Liver (tissue), 9 donors: ENCODE data around the gene SCUBE1. TPM values are rescaled to one million over a fixed set of nuclear protein-coding genes. Genes with fewer than 3 reads are reported as not detected.

Experiments used
- DNase-seq: peaks from one replicate; pipeline ENCODE4 v3.0.0-alpha.2; 2017; ENCODE audit warnings: low spot score
- H3K27ac ChIP-seq, 2 donors: one replicate each; pipeline ENCODE4 v1.7.0; 2013; ENCODE audit warnings: inconsistent platforms in 2 of 2, low read length in 2 of 2, control low read depth in 1 of 2, low read depth in 1 of 2, mild to moderate bottlenecking in 1 of 2
- H3K27me3 ChIP-seq, 4 donors: one replicate each; pipeline versions ENCODE4 v1.6.1 to v1.7.0; 2013; ENCODE audit warnings: low read length in 3 of 4, inconsistent platforms in 1 of 4, mild to moderate bottlenecking in 1 of 4, moderate library complexity in 1 of 4; ENCODE audit not compliant: control insufficient read depth in 4 of 4, insufficient read depth in 4 of 4
- H3K36me3 ChIP-seq, 4 donors: one replicate each; pipeline versions ENCODE4 v1.6.1 to v1.7.0; 2013; ENCODE audit warnings: low read length in 3 of 4, mild to moderate bottlenecking in 3 of 4, low read depth in 1 of 4, moderate library complexity in 1 of 4; ENCODE audit not compliant: control insufficient read depth in 4 of 4, insufficient read depth in 3 of 4
- H3K4me1 ChIP-seq, 4 donors: one replicate each; pipeline versions ENCODE4 v1.6.1 to v1.7.0; 2013; ENCODE audit warnings: low read length in 3 of 4, mild to moderate bottlenecking in 3 of 4, moderate library complexity in 1 of 4; ENCODE audit not compliant: control insufficient read depth in 4 of 4, insufficient read depth in 4 of 4
- H3K4me3 ChIP-seq, 3 donors: one replicate each; pipeline versions ENCODE4 v1.6.1 to v1.7.0; 2013; ENCODE audit warnings: low read length in 3 of 3, control low read depth in 1 of 3, low read depth in 1 of 3, mild to moderate bottlenecking in 1 of 3
- H3K9ac ChIP-seq, 2 donors: one replicate each; pipeline ENCODE4 v1.7.0; 2013; ENCODE audit warnings: low read length in 2 of 2, mild to moderate bottlenecking in 2 of 2, moderate library complexity in 2 of 2, control low read depth in 1 of 2, low read depth in 1 of 2
- H3K9me3 ChIP-seq, 4 donors: one replicate each; pipeline versions ENCODE4 v1.6.1 to v1.7.0; 2013; ENCODE audit warnings: low read length in 3 of 4; ENCODE audit not compliant: control insufficient read depth in 4 of 4
- EGR1 ChIP-seq, 2 donors: IDR thresholded peaks; 2 replicates each; pipeline ENCODE4 v1.6.1; 2016 to 2018; ENCODE audit warnings: antibody characterized with exemption in 2 of 2, low read depth in 2 of 2
- FOXA1 ChIP-seq: IDR thresholded peaks from 2 replicates; pipeline ENCODE4 v1.6.1; 2016; ENCODE audit warnings: antibody characterized with exemption
- FOXA2 ChIP-seq: IDR thresholded peaks from 2 replicates; pipeline ENCODE4 v1.6.1; 2016; ENCODE audit warnings: antibody characterized with exemption
- GABPA ChIP-seq, 2 donors: IDR thresholded peaks in 1 of 2; conservative IDR thresholded peaks in 1 of 2; 2 replicates each; pipeline ENCODE4 v1.6.1; 2016; ENCODE audit warnings: antibody characterized with exemption in 2 of 2, mild to moderate bottlenecking in 1 of 2, moderate library complexity in 1 of 2
- HNF4A ChIP-seq, 2 donors: conservative IDR thresholded peaks; 2 replicates each; pipeline ENCODE4 v1.6.1; 2016; ENCODE audit warnings: antibody characterized with exemption in 2 of 2, mild to moderate bottlenecking in 2 of 2
- HNF4G ChIP-seq: IDR thresholded peaks from 2 replicates; pipeline ENCODE4 v1.6.1; 2016; ENCODE audit warnings: antibody characterized with exemption
- JUND ChIP-seq, 2 donors: IDR thresholded peaks; 2 replicates each; pipeline ENCODE4 v1.6.1; 2016; ENCODE audit warnings: antibody characterized with exemption in 2 of 2
- NR2F2 ChIP-seq: IDR thresholded peaks from 2 replicates; pipeline ENCODE4 v1.6.1; 2016; ENCODE audit warnings: antibody characterized with exemption
- RAD21 ChIP-seq, 2 donors: IDR thresholded peaks; 2 replicates each; pipeline ENCODE4 v1.6.1; 2016; ENCODE audit warnings: antibody characterized with exemption in 2 of 2, mild to moderate bottlenecking in 2 of 2
- REST ChIP-seq: IDR thresholded peaks from 2 replicates; pipeline ENCODE4 v1.6.1; 2016; ENCODE audit warnings: antibody characterized with exemption, mild to moderate bottlenecking
- RXRA ChIP-seq, 2 donors: IDR thresholded peaks; 2 replicates each; pipeline ENCODE4 v1.6.1; 2017 to 2018; ENCODE audit warnings: antibody characterized with exemption in 2 of 2, mild to moderate bottlenecking in 1 of 2
- SP1 ChIP-seq: IDR thresholded peaks from 2 replicates; pipeline ENCODE4 v1.6.1; 2018; ENCODE audit warnings: antibody characterized with exemption, mild to moderate bottlenecking
- TAF1 ChIP-seq: conservative IDR thresholded peaks from 2 replicates; pipeline ENCODE4 v1.6.1; 2016; ENCODE audit warnings: antibody characterized with exemption, mild to moderate bottlenecking
- YY1 ChIP-seq: IDR thresholded peaks from 2 replicates; pipeline ENCODE4 v1.6.1; 2016; ENCODE audit warnings: antibody characterized with exemption, mild to moderate bottlenecking
- WGBS: extraction: QIAGEN DNeasy Blood & Tissue Kit; methylation state at CpG from one replicate; pipeline ENCODE4 v1.1.7; 2013; 5-methylcytosine and 5-hydroxymethylcytosine counted together
- polyA plus RNA-seq, 2 donors: library from polyadenylated mRNA; stranded (reverse) in 1 of 2; unstranded in 1 of 2; fragments of 200-250 nt in 1 of 2; fragments of >200 nt in 1 of 2; fragmentation: Nextera tagmentation in 1 of 2; extraction: Ambion mirVana in 1 of 2; gene quantifications; one replicate each; pipeline versions ENCODE4 v1.2.1 to v1.2.3, GENCODE V29; 2013 to 2015
- total RNA-seq, 2 donors: library from RNA; depleted of rRNA; stranded (reverse); fragments of >200 nt; gene quantifications; one replicate each; pipeline ENCODE4 v1.2.3, GENCODE V29; 2014
- TF ChIP-seq, protein P1 (sequence below): IDR thresholded peaks from 2 replicates; pipeline ENCODE4 v1.6.1; 2016; ENCODE audit warnings: antibody characterized with exemption
- TF ChIP-seq, protein P2 (sequence below): fragments of 150-350 bp; IDR thresholded peaks from 2 replicates; pipeline ENCODE4 v1.5.1; 2017; ENCODE audit warnings: improper control_type of control experiment, low read depth, low read length; ENCODE audit not compliant: missing input control
- TF ChIP-seq, protein P3 (sequence below): IDR thresholded peaks from 2 replicates; pipeline ENCODE4 v1.6.1; 2016; ENCODE audit warnings: antibody characterized with exemption
- TF ChIP-seq, protein P4 (sequence below): IDR thresholded peaks from 2 replicates; pipeline ENCODE4 v1.6.1; 2016; ENCODE audit warnings: antibody characterized with exemption
- donor health status: healthy.
- donor health status: healthy.
- donor health status: healthy.
- donor health status: healthy.
- donor health status: healthy.

Gene SCUBE1
- total and polyA plus RNA-seq, 4 donors = 0.07 to 0.46 (median 0.08) TPM; not detected in 1

DNA sequence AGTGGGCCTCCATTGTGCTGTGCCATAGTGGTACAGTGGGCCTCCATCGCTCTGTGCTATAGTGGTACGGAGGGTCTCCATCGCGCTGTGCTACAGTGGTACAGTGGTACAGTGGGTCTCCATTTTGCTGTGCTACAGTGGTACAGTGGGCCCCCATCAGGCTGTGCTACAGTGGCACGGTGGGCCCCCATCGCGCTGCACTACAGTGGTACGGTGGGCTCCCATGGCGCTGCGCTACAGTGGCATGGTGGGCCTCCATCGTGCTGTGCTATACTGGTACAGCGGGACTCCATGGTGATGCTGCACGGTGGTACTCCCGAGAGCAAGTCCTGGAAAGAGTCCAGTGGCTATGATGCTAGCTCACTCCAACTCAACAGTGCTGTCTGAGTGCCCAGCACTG is 51.8 kb downstream of the SCUBE1 start:
- TF ChIP-seq RXRA (IDR thresholded peaks at IDR 0.05) (no peak), GABPA (IDR thresholded peaks at IDR 0.05 in 1 of 2, conservative IDR thresholded peaks at IDR 0.05 in 1 of 2) (no peak), RAD21 (IDR thresholded peaks at IDR 0.05) (no peak), FOXA2 (no peak), JUND (IDR thresholded peaks at IDR 0.05) (no peak), SP1 (no peak), TAF1 (no peak), FOXA1 (no peak), EGR1 (IDR thresholded peaks at IDR 0.05; ENCODE audit: low read depth in 2 of 2) (no peak), YY1 (no peak), REST (no peak), HNF4A (conservative IDR thresholded peaks at IDR 0.05) (no peak), NR2F2 (no peak), HNF4G (no peak)
- TF ChIP-seq, protein P1, sequence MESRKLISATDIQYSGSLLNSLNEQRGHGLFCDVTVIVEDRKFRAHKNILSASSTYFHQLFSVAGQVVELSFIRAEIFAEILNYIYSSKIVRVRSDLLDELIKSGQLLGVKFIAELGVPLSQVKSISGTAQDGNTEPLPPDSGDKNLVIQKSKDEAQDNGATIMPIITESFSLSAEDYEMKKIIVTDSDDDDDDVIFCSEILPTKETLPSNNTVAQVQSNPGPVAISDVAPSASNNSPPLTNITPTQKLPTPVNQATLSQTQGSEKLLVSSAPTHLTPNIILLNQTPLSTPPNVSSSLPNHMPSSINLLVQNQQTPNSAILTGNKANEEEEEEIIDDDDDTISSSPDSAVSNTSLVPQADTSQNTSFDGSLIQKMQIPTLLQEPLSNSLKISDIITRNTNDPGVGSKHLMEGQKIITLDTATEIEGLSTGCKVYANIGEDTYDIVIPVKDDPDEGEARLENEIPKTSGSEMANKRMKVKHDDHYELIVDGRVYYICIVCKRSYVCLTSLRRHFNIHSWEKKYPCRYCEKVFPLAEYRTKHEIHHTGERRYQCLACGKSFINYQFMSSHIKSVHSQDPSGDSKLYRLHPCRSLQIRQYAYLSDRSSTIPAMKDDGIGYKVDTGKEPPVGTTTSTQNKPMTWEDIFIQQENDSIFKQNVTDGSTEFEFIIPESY = no peak
- TF ChIP-seq, protein P2, sequence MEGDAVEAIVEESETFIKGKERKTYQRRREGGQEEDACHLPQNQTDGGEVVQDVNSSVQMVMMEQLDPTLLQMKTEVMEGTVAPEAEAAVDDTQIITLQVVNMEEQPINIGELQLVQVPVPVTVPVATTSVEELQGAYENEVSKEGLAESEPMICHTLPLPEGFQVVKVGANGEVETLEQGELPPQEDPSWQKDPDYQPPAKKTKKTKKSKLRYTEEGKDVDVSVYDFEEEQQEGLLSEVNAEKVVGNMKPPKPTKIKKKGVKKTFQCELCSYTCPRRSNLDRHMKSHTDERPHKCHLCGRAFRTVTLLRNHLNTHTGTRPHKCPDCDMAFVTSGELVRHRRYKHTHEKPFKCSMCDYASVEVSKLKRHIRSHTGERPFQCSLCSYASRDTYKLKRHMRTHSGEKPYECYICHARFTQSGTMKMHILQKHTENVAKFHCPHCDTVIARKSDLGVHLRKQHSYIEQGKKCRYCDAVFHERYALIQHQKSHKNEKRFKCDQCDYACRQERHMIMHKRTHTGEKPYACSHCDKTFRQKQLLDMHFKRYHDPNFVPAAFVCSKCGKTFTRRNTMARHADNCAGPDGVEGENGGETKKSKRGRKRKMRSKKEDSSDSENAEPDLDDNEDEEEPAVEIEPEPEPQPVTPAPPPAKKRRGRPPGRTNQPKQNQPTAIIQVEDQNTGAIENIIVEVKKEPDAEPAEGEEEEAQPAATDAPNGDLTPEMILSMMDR = no peak
- TF ChIP-seq, protein P3, sequence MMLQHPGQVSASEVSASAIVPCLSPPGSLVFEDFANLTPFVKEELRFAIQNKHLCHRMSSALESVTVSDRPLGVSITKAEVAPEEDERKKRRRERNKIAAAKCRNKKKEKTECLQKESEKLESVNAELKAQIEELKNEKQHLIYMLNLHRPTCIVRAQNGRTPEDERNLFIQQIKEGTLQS = no peak
- TF ChIP-seq, protein P4, sequence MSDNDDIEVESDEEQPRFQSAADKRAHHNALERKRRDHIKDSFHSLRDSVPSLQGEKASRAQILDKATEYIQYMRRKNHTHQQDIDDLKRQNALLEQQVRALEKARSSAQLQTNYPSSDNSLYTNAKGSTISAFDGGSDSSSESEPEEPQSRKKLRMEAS = no peak
- Histone ChIP-seq H3K36me3 (no peaks in the 10 kb centered on the region), H3K9ac (no peak overlapping the region), H3K27me3 (no peaks in the 10 kb centered on the region), H3K4me3 (no peak overlapping the region), H3K9me3 (no peaks in the 10 kb centered on the region), H3K27ac (no peak overlapping the region), H3K4me1 (no peaks in the 10 kb centered on the region)
- WGBS = 97% methylated on average over 14 of the region's 14 CpGs
- DNase-seq = no peak
